ENCODE data around the gene UBE2Q1. TPM values are rescaled to one million over a fixed set of nuclear protein-coding genes. Genes with fewer than 3 reads are reported as not detected.

Gene UBE2Q1
- total RNA-seq, 2 donors from 2014 or later: 24.7 to 43.7 TPM

GRCh38 chr1:154579374-154579773 lies 20.9 kb upstream of the UBE2Q1 start:
- 89% methylated on average over 8 of the region's 8 CpGs for WGBS
- Histone ChIP-seq H3K27ac (no peak overlapping the region), H3K36me3 (peaks cover 14 to 26% of the 10 kb centered on the region in 2 donors), H3K4me1 (replicated peaks) (no peaks in the 10 kb centered on the region), H3K4me3 (no peak overlapping the region), H3K9me3 (no peaks in the 10 kb centered on the region), H3K27me3 (replicated peaks; ENCODE audit: insufficient read depth) (no peaks in the 10 kb centered on the region)
- no peak for DNase-seq (ENCODE audit: low spot score)
- TF ChIP-seq POLR2AphosphoS5 (IDR thresholded peaks at IDR 0.05): no peak
- no peak for TF ChIP-seq POLR2A (IDR thresholded peaks at IDR 0.05)
- no peak for TF ChIP-seq CTCF (IDR thresholded peaks at IDR 0.05)
- intact Hi-C loops (cut with DNase I): no loop called here

GRCh38 chr1:154578058-154578418 lies 19.6 kb upstream of the UBE2Q1 start:
- TF ChIP-seq POLR2AphosphoS5 (IDR thresholded peaks at IDR 0.05): no peak
- TF ChIP-seq CTCF (IDR thresholded peaks at IDR 0.05): no peak
- TF ChIP-seq POLR2A (IDR thresholded peaks at IDR 0.05): no peak
- Histone ChIP-seq H3K27me3 (replicated peaks; ENCODE audit: insufficient read depth) (no peaks in the 10 kb centered on the region), H3K4me1 (replicated peaks) (no peaks in the 10 kb centered on the region), H3K9me3 (no peaks in the 10 kb centered on the region), H3K4me3 (no peak overlapping the region), H3K27ac (no peak overlapping the region), H3K36me3 (peaks cover 7 to 13% of the 10 kb centered on the region in 2 donors)
- DNase-seq (ENCODE audit: low spot score): no peak
- 39% methylated on average over 6 of the region's 6 CpGs for WGBS
- intact Hi-C loops (cut with DNase I): no loop called here

DNA sequence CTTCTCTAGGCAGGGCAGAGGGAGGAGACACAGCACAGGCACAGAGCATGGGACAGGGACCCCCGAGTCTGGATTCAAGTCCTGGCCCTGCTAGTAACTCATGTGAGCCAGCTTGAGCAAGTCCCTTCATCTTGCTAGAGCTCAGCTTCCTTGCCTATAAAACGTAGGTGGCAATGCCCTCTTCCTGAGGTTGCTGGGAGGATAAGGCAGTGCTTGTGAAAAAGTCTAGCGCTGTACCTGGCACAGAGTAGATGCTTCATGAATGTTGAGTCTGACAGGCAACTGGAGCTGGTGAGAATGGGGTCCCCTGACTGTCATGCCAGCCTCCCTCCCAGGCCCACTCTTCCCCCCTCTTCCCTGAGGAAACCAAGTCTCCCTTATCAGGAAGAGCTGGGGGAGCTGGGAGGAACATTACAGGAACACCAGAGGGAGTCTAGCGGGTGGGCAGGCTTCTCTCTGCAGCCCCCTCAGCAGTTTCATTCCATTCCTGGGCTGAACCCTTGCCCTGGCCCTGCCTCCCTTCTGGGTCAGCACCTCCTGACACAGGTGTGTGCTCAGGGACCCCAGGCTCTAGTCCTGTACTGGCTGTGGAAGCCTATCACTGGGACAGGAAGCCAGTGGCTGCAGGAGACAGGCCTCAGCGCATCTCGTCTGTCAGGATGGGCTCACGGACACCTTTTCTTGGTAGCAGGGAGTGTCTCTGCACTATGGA lies 19.0 kb upstream of the UBE2Q1 start:
- Histone ChIP-seq H3K9me3 (no peaks in the 10 kb centered on the region), H3K36me3 (peaks cover 2 to 7% of the 10 kb centered on the region in 2 donors), H3K27me3 (replicated peaks; ENCODE audit: insufficient read depth) (no peaks in the 10 kb centered on the region), H3K4me3 (no peak overlapping the region), H3K27ac (no peak overlapping the region), H3K4me1 (replicated peaks) (no peaks in the 10 kb centered on the region)
- WGBS: 72% methylated on average over 7 of the region's 7 CpGs
- intact Hi-C loops (cut with DNase I): no loop called here
- DNase-seq (ENCODE audit: low spot score): no peak
- TF ChIP-seq POLR2A (IDR thresholded peaks at IDR 0.05) (no peak), POLR2AphosphoS5 (IDR thresholded peaks at IDR 0.05) (no peak), CTCF (IDR thresholded peaks at IDR 0.05) (no peak)

GRCh38 chr1:154575951-154576566 lies 17.6 kb upstream of the UBE2Q1 start:
- Histone ChIP-seq H3K36me3 (no peaks in the 10 kb centered on the region), H3K9me3 (no peaks in the 10 kb centered on the region), H3K27ac (no peak overlapping the region), H3K4me1 (replicated peaks) (no peaks in the 10 kb centered on the region), H3K27me3 (replicated peaks; ENCODE audit: insufficient read depth) (no peaks in the 10 kb centered on the region), H3K4me3 (no peak overlapping the region)
- 79% methylated on average over 8 of the region's 8 CpGs for WGBS
- intact Hi-C loops (cut with DNase I): no loop called here
- no peak for TF ChIP-seq CTCF (IDR thresholded peaks at IDR 0.05)
- no peak for TF ChIP-seq POLR2AphosphoS5 (IDR thresholded peaks at IDR 0.05)
- no peak for TF ChIP-seq POLR2A (IDR thresholded peaks at IDR 0.05)
- DNase-seq (ENCODE audit: low spot score): no peak
